AG08396 (cell line): ENCODE measurements around the gene ABHD2.
"Not testable (repeated sequence)": the region's sequence is repeated elsewhere in the genome, so short reads cannot be mapped to it uniquely, and the experiment has no call there.

Source experiments
- DNase-seq: peaks from one replicate; pipeline ENCODE4 v3.0.0; 2012; ENCODE audit warnings: low spot score, mixed read lengths

Gene ABHD2

GRCh38 chr15:89139613-89140499 lies 51.6 kb downstream of the ABHD2 start:
- DNase-seq, result peak; percentile 26

GRCh38 chr15:89140595-89140994 lies 52.3 kb downstream of the ABHD2 start:
- DNase-seq, result no peak

- not testable (repeated sequence) for DNase-seq
These were observed 52.9 kb downstream of the ABHD2 start for GRCh38 chr15:89141159-89141558.

GRCh38 chr15:89141885-89142284 lies 53.6 kb downstream of the ABHD2 start:
- no peak for DNase-seq

GRCh38 chr15:89142423-89142822 lies 54.2 kb downstream of the ABHD2 start:
- no peak for DNase-seq

- DNase-seq, result no peak
These were observed 55.4 kb downstream of the ABHD2 start for GRCh38 chr15:89143503-89144162.

- no peak for DNase-seq
These were observed 56.2 kb downstream of the ABHD2 start for GRCh38 chr15:89144491-89144890.

- no peak for DNase-seq
These were observed 58.1 kb downstream of the ABHD2 start for GRCh38 chr15:89146366-89146765.

- no peak for DNase-seq
These were observed 59.9 kb downstream of the ABHD2 start for GRCh38 chr15:89148126-89148525.

GRCh38 chr15:89149501-89150101 lies 61.3 kb downstream of the ABHD2 start:
- no peak for DNase-seq

GRCh38 chr15:89150287-89150686 lies 62.0 kb downstream of the ABHD2 start:
- no peak for DNase-seq

- DNase-seq, result no peak
These were observed 62.8 kb downstream of the ABHD2 start for GRCh38 chr15:89150762-89151664.

- DNase-seq, result no peak
These were observed 66.9 kb downstream of the ABHD2 start for GRCh38 chr15:89155122-89155521.

GRCh38 chr15:89155656-89156055 lies 67.4 kb downstream of the ABHD2 start:
- DNase-seq, result no peak

GRCh38 chr15:89157061-89157460 lies 68.8 kb downstream of the ABHD2 start:
- DNase-seq, result no peak

- no peak for DNase-seq
These were observed 69.8 kb downstream of the ABHD2 start for GRCh38 chr15:89157918-89158564.

GRCh38 chr15:89161666-89162065 lies 73.4 kb downstream of the ABHD2 start:
- DNase-seq, result no peak

- no peak for DNase-seq
These were observed 75.2 kb downstream of the ABHD2 start for GRCh38 chr15:89163271-89164055.

GRCh38 chr15:89164712-89165211 lies 76.5 kb downstream of the ABHD2 start:
- DNase-seq, result peak; percentile 22

GRCh38 chr15:89165677-89166076 lies 77.4 kb downstream of the ABHD2 start:
- DNase-seq, result no peak
